ENCODE data around the gene SPTLC2. TPM values are rescaled to one million over a fixed set of nuclear protein-coding genes. Genes with fewer than 3 reads are reported as not detected.

Gene SPTLC2
- total RNA-seq, 1 experiment from 2014 or later = 44.7 TPM

DNA sequence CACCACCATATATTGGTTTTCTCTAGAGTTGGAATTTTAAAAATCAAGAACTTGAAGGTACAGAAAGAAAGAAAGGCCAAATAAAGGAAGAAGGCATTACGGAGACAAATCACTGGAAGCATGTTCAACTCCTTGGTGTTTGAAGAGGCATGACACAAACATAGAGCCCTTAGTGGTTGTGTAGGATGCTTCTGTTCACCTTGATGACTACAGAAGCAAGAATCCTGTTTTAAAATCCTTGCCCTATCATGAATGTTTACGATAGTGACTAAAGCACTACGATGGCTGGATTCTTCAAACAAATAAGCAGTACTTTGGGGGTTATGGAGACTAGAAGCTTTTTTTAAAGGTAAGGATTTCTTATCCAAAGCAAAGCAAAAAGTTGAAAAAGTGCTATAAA lies 107.6 kb downstream of the SPTLC2 start:
- Histone ChIP-seq H3K9me3 (ENCODE audit: control insufficient read depth in 1 of 2, insufficient read depth in 1 of 2, low read depth in 1 of 2, low read length in 2 of 2) (no peaks in the 10 kb centered on the region), H3K4me1 (ENCODE audit: control insufficient read depth in 1 of 2, insufficient read depth in 2 of 2, low read length in 2 of 2) (no peaks in the 10 kb centered on the region), H4K20me1 (ENCODE audit: insufficient read depth) (no peaks in the 10 kb centered on the region), H3K27me3 (ENCODE audit: insufficient read depth, low read length) (no peaks in the 10 kb centered on the region), H3K4me3 (replicated peaks in 1 of 2; ENCODE audit: low read depth in 1 of 2, low read length in 2 of 2) (no peak overlapping the region), H2AFZ (ENCODE audit: low read depth, low read length, poor library complexity, severe bottlenecking) (no peak overlapping the region), H3K36me3 (ENCODE audit: control insufficient read depth in 1 of 2, insufficient read depth in 2 of 2, low read length in 2 of 2) (peaks cover 5 to 8% of the 10 kb centered on the region in 2 experiments; a peak in 3 of 4 replicates), H3K79me2 (ENCODE audit: insufficient read depth, low read length) (no peaks in the 10 kb centered on the region), H3K4me2 (ENCODE audit: low read length) (no peak overlapping the region), H3K27ac (ENCODE audit: low read depth, low read length) (no peak overlapping the region), H3K9me2 (ENCODE audit: insufficient read depth) (no peaks in the 10 kb centered on the region), H3K9ac (ENCODE audit: low read length) (no peak overlapping the region)
- no TSS peak for BruUV-seq (replicated peaks)
- no peak for ATAC-seq
- ChIA-PET CTCF (no interaction called here), POLR2A (no interaction called here), RAD21 (ENCODE audit: low non-redundant PET in 1 of 2, low total read pairs in 2 of 2, uncharacterized antibody in 2 of 2, unreplicated experiment in 2 of 2) (no interaction called here)
- no peak for DNase-seq (ENCODE audit: low read depth, low spot score)
- intact Hi-C loops (cut with micrococcal nuclease) = no loop called here
- TF ChIP-seq, protein P1, sequence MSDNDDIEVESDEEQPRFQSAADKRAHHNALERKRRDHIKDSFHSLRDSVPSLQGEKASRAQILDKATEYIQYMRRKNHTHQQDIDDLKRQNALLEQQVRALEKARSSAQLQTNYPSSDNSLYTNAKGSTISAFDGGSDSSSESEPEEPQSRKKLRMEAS (IDR thresholded peaks at IDR 0.05) = no peak
- TF ChIP-seq, protein P2, sequence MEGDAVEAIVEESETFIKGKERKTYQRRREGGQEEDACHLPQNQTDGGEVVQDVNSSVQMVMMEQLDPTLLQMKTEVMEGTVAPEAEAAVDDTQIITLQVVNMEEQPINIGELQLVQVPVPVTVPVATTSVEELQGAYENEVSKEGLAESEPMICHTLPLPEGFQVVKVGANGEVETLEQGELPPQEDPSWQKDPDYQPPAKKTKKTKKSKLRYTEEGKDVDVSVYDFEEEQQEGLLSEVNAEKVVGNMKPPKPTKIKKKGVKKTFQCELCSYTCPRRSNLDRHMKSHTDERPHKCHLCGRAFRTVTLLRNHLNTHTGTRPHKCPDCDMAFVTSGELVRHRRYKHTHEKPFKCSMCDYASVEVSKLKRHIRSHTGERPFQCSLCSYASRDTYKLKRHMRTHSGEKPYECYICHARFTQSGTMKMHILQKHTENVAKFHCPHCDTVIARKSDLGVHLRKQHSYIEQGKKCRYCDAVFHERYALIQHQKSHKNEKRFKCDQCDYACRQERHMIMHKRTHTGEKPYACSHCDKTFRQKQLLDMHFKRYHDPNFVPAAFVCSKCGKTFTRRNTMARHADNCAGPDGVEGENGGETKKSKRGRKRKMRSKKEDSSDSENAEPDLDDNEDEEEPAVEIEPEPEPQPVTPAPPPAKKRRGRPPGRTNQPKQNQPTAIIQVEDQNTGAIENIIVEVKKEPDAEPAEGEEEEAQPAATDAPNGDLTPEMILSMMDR (IDR thresholded peaks at IDR 0.05 in 2 of 3, conservative IDR thresholded peaks at IDR 0.05 in 1 of 3; ENCODE audit: borderline replicate concordance in 1 of 3, insufficient read depth in 1 of 3, low read depth in 2 of 3, low read length in 2 of 3) = no peak
- no peak for TF ChIP-seq SIN3A (IDR thresholded peaks at IDR 0.05; ENCODE audit: low read depth)
- no peak for TF ChIP-seq ZFX (IDR thresholded peaks at IDR 0.05)
- no peak for TF ChIP-seq SP1 (IDR thresholded peaks at IDR 0.05; ENCODE audit: low read depth)
- no peak for TF ChIP-seq CBX3 (IDR thresholded peaks at IDR 0.05; ENCODE audit: low read depth)
- TF ChIP-seq, protein P3, sequence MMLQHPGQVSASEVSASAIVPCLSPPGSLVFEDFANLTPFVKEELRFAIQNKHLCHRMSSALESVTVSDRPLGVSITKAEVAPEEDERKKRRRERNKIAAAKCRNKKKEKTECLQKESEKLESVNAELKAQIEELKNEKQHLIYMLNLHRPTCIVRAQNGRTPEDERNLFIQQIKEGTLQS (IDR thresholded peaks at IDR 0.05) = no peak
- TF ChIP-seq POLR2A (IDR thresholded peaks at IDR 0.05; ENCODE audit: borderline replicate concordance, extremely low read depth, insufficient read depth, insufficient read length) = no peak
- no peak for TF ChIP-seq SRF (IDR thresholded peaks at IDR 0.05; ENCODE audit: low read depth)
- no peak for TF ChIP-seq POLR2AphosphoS5 (IDR thresholded peaks at IDR 0.05; ENCODE audit: low read depth, low read length)
- TF ChIP-seq EGR1 (IDR thresholded peaks at IDR 0.05; ENCODE audit: low read depth) = no peak
- no peak for TF ChIP-seq YY1 (IDR thresholded peaks at IDR 0.05; ENCODE audit: extremely low read depth, insufficient replicate concordance, low read depth, low read length)
- no peak for TF ChIP-seq ZNF274 (IDR thresholded peaks at IDR 0.05; ENCODE audit: low read depth, low read length)
- TF ChIP-seq EZH2 (IDR thresholded peaks at IDR 0.05) = no peak
- TF ChIP-seq TCF7L2 (IDR thresholded peaks at IDR 0.05; ENCODE audit: borderline replicate concordance, extremely low read depth, insufficient read depth, insufficient read length) = no peak
- no peak for TF ChIP-seq FOSL1 (IDR thresholded peaks at IDR 0.05; ENCODE audit: low read depth)
- no peak for TF ChIP-seq JUND (IDR thresholded peaks at IDR 0.05)
- TF ChIP-seq, protein P4, sequence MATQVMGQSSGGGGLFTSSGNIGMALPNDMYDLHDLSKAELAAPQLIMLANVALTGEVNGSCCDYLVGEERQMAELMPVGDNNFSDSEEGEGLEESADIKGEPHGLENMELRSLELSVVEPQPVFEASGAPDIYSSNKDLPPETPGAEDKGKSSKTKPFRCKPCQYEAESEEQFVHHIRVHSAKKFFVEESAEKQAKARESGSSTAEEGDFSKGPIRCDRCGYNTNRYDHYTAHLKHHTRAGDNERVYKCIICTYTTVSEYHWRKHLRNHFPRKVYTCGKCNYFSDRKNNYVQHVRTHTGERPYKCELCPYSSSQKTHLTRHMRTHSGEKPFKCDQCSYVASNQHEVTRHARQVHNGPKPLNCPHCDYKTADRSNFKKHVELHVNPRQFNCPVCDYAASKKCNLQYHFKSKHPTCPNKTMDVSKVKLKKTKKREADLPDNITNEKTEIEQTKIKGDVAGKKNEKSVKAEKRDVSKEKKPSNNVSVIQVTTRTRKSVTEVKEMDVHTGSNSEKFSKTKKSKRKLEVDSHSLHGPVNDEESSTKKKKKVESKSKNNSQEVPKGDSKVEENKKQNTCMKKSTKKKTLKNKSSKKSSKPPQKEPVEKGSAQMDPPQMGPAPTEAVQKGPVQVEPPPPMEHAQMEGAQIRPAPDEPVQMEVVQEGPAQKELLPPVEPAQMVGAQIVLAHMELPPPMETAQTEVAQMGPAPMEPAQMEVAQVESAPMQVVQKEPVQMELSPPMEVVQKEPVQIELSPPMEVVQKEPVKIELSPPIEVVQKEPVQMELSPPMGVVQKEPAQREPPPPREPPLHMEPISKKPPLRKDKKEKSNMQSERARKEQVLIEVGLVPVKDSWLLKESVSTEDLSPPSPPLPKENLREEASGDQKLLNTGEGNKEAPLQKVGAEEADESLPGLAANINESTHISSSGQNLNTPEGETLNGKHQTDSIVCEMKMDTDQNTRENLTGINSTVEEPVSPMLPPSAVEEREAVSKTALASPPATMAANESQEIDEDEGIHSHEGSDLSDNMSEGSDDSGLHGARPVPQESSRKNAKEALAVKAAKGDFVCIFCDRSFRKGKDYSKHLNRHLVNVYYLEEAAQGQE (IDR thresholded peaks at IDR 0.05; ENCODE audit: low read depth) = no peak
